Muscle layer of duodenum (tissue), 2 donors: ENCODE results near the gene LIN52.

Source experiments
- H3K27ac ChIP-seq: one replicate; pipeline ENCODE4 v1.7.0; 2013; ENCODE audit warnings: mild to moderate bottlenecking, low read length
- H3K27me3 ChIP-seq: one replicate; pipeline ENCODE4 v1.7.0; 2013; ENCODE audit warnings: low read depth, mild to moderate bottlenecking, control low read depth, low read length
- H3K36me3 ChIP-seq, 2 donors: one replicate each; pipeline ENCODE4 v1.7.0; 2013; ENCODE audit warnings: low read length in 2 of 2, control low read depth in 1 of 2, mild to moderate bottlenecking in 1 of 2; ENCODE audit not compliant: insufficient read depth in 2 of 2, control insufficient read depth in 1 of 2
- H3K4me1 ChIP-seq, 2 donors: one replicate each; pipeline ENCODE4 v1.7.0; 2013; ENCODE audit warnings: low read length in 2 of 2, mild to moderate bottlenecking in 2 of 2, control low read depth in 1 of 2, moderate library complexity in 1 of 2; ENCODE audit not compliant: insufficient read depth in 2 of 2, control insufficient read depth in 1 of 2
- H3K4me3 ChIP-seq, 2 donors: one replicate each; pipeline ENCODE4 v1.7.0; 2013; ENCODE audit warnings: low read length in 2 of 2, low read depth in 1 of 2, mild to moderate bottlenecking in 1 of 2
- H3K9me3 ChIP-seq, 2 donors: one replicate each; pipeline ENCODE4 v1.7.0; 2013; ENCODE audit warnings: low read length in 2 of 2, control low read depth in 1 of 2, mild to moderate bottlenecking in 1 of 2; ENCODE audit not compliant: control insufficient read depth in 1 of 2
- donor health status: healthy.

Gene LIN52

DNA sequence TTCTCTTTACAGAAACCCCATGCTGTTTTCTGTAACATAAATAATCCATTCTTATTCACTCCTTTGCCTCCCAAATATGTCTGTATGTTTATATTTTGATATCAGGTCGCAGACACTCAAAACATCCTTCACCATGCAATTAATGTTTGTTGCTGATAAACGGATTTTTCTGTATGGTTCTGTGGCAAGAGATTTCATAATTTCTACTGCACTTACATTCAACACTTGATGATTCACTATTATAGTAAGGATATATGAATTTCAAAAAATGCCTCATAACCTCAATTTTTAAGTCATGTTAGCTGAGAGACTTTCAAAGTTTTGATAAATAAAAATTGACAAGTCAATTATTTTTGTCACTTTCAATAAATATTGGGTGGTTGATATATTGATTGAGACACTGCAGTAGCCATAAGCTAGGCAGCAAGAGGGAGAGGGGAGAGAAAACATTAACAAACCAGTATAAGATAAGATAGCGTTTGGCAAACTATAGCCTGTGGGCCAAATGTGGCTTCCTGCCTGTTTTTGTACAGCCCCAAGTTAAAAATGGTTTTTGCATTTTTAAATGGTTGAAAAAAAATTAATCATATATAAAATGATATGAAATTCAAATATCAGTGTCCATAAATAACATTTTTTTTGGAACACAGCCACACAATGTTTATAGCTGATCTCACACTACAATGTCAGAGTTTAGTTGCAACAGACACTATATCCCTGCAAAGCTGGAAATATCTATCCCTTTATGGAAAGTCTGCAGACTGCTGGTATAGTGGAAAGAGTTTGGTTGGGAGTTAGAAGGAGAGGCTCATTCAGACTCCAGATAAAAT lies 18.8 kb upstream of the LIN52 start:
- peaks cover 15 to 63% of the 10 kb centered on the region in 2 donors for H3K36me3 ChIP-seq
- no peaks in the 10 kb centered on the region for H3K4me1 ChIP-seq
- no peak overlapping the region for H3K27ac ChIP-seq

DNA sequence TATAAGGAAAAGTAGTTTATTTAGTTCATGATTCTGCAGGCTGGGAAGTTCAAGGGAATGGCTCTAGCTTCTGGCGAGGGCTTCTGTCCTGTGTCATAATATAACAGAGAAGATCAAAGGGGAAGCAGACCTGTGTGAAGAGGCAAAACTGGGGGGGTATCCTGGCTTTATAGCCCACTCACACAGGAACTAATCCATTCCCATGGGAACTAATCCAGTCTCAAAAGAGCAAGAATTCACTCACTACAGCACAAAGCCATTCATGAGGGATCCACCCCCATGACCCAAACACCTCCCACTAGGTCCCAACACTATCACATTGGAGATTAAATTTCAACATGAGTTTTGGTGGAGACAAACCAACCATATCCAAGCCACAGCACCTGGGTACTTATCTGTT lies 7.4 kb upstream of the LIN52 start:
- Histone ChIP-seq H3K9me3 (no peaks in the 10 kb centered on the region), H3K36me3 (peaks cover 4 to 5% of the 10 kb centered on the region in 2 donors), H3K27ac (no peak overlapping the region), H3K27me3 (no peaks in the 10 kb centered on the region), H3K4me1 (no peaks in the 10 kb centered on the region), H3K4me3 (no peak overlapping the region)

More for the DNA sequence above, 18.8 kb upstream of the LIN52 start:
- Histone ChIP-seq H3K27me3 (no peaks in the 10 kb centered on the region), H3K4me3 (no peak overlapping the region), H3K9me3 (no peaks in the 10 kb centered on the region)

- Histone ChIP-seq H3K27me3 (no peaks in the 10 kb centered on the region), H3K27ac (no peak overlapping the region), H3K36me3 (no peaks in the 10 kb centered on the region), H3K4me3 (no peak overlapping the region), H3K9me3 (no peaks in the 10 kb centered on the region), H3K4me1 (peaks cover 6 to 19% of the 10 kb centered on the region in 2 donors)
Observed at GRCh38 chr14:74080820-74081460, 3.8 kb upstream of the LIN52 start.

GRCh38 chr14:74081491-74081890 lies 3.3 kb upstream of the LIN52 start:
- H3K27me3 ChIP-seq = no peaks in the 10 kb centered on the region
- no peaks in the 10 kb centered on the region for H3K36me3 ChIP-seq
- H3K4me3 ChIP-seq = no peak overlapping the region
- no peak overlapping the region for H3K27ac ChIP-seq
- no peaks in the 10 kb centered on the region for H3K9me3 ChIP-seq
- peaks cover 6 to 24% of the 10 kb centered on the region in 2 donors for H3K4me1 ChIP-seq

- Histone ChIP-seq H3K9me3 (no peaks in the 10 kb centered on the region), H3K4me3 (peak overlapping the region; percentile 79 to 97), H3K36me3 (no peaks in the 10 kb centered on the region), H3K4me1 (peaks cover 6 to 25% of the 10 kb centered on the region in 2 donors), H3K27ac (peak overlapping the region; percentile 68), H3K27me3 (no peaks in the 10 kb centered on the region)
Observed at GRCh38 chr14:74083161-74083560, 1.6 kb upstream of the LIN52 start.

- Histone ChIP-seq H3K27ac (peak overlapping the region; percentile 68), H3K27me3 (no peaks in the 10 kb centered on the region), H3K9me3 (no peaks in the 10 kb centered on the region), H3K4me1 (peaks cover 6 to 25% of the 10 kb centered on the region in 2 donors), H3K4me3 (peak overlapping the region; percentile 79 to 97), H3K36me3 (no peaks in the 10 kb centered on the region)
Observed at GRCh38 chr14:74083784-74084276, 926 bp upstream of the LIN52 start.

GRCh38 chr14:74085047-74085637 lies 386 bp downstream of the LIN52 start:
- Histone ChIP-seq H3K27ac (peak overlapping the region; percentile 73), H3K4me1 (peaks cover 6 to 25% of the 10 kb centered on the region in 2 donors), H3K9me3 (no peaks in the 10 kb centered on the region), H3K36me3 (no peaks in the 10 kb centered on the region), H3K4me3 (peak overlapping the region; percentile 90 to 97), H3K27me3 (no peaks in the 10 kb centered on the region)

GRCh38 chr14:74085828-74086227 lies 1.1 kb downstream of the LIN52 start:
- Histone ChIP-seq H3K4me1 (peaks cover 6 to 25% of the 10 kb centered on the region in 2 donors), H3K4me3 (peak overlapping the region; percentile 90 to 97), H3K27me3 (no peaks in the 10 kb centered on the region), H3K27ac (no peak overlapping the region), H3K9me3 (no peaks in the 10 kb centered on the region), H3K36me3 (no peaks in the 10 kb centered on the region)

- H3K36me3 ChIP-seq = peaks cover 0 to 3% of the 10 kb centered on the region in 2 donors
- no peak overlapping the region for H3K4me3 ChIP-seq
- no peaks in the 10 kb centered on the region for H3K9me3 ChIP-seq
Observed at GRCh38 chr14:74089251-74090020, 4.7 kb downstream of the LIN52 start.

GRCh38 chr14:74105381-74105780 lies 20.6 kb downstream of the LIN52 start:
- no peaks in the 10 kb centered on the region for H3K9me3 ChIP-seq
- no peak overlapping the region for H3K4me3 ChIP-seq
- no peaks in the 10 kb centered on the region for H3K27me3 ChIP-seq
- H3K36me3 ChIP-seq = peaks cover 9 to 21% of the 10 kb centered on the region in 2 donors
- H3K4me1 ChIP-seq = no peaks in the 10 kb centered on the region
- no peak overlapping the region for H3K27ac ChIP-seq

More at GRCh38 chr14:74089251-74090020, 4.7 kb downstream of the LIN52 start:
- no peaks in the 10 kb centered on the region for H3K27me3 ChIP-seq
- H3K4me1 ChIP-seq = peaks cover 6 to 13% of the 10 kb centered on the region in 2 donors
- H3K27ac ChIP-seq = no peak overlapping the region
